ENCODE measurements around the gene KDM1B.
"Not testable (repeated sequence)": the region's sequence is repeated elsewhere in the genome, so short reads cannot be mapped to it uniquely, and the experiment has no call there.

KDM1B gene

GRCh38 chr6:18155150-18155863 lies at the start of gene KDM1B:
TSS of gene KDM1B (plus strand) at chr6:18155422. CDS start at chr6:18159896, 4,474 bp downstream.
- peak; percentile 96 to 98 for DNase-seq (ENCODE audit: low read depth in 2 of 2)

- DNase-seq (ENCODE audit: low read depth in 2 of 2): no peak
Measured at GRCh38 chr6:18107061-18107460, 48.2 kb upstream of the KDM1B start.

- no peak for DNase-seq (ENCODE audit: low read depth in 2 of 2)
Measured at GRCh38 chr6:18110162-18110561, 45.1 kb upstream of the KDM1B start.

DNA sequence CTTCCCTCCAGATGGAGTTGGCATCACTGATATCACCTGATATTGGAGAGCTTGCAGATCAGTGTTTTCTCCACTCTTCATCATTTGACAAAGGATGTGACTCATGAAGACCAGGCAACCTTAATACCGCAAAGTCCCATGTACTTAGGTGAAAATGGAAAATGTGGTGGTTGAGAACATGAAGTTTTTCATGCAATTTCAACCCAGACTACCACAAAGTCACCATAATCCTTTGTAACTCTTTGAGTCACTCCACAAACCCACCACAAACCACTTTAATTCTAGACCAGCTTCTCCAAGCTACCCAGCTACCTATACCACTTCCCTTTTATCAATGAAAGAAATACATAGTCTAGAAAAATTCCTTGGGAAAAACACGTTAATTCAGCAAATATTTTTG lies 39.9 kb upstream of the KDM1B start:
- no peak for DNase-seq (ENCODE audit: low read depth in 2 of 2)

DNA sequence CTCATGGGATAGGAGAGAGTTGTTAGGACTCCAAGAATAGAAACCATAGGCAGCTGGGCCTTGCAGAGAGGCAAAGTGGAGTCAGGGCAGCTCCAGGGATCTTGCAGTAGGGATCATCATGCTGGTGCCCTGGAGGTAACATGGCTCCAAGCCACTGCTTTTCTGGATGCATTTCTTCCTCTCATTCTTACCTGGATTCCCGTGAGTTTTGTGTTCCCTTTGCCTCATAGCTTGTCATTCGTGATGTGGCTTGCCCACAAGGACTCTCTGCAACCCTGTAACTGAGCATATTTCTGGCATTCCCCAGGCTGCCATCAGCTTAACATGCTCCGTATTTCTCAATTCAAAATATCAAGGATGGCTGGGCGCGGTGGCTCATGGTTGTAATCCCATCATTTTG lies 38.1 kb upstream of the KDM1B start:
- DNase-seq (ENCODE audit: low read depth in 2 of 2): no peak

DNA sequence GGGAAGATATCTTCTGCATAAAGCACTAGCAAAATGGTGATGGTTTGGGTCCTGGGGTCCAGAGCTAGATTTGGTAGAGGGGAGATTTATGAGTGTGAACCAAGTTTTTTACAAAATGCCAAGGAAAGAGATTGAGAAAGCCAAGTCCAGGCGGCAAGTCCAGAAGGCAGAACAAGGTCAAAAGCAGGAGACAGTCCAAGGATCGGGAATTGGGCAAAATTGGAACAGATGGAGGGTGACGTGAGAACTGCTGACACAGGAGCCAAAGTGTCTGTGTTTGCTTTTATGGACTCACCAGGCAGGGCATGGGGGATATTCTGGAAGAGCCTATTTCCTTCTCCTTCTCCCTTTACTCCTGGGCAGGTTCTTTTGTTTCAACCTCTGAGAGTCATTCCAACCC lies 36.9 kb upstream of the KDM1B start:
- DNase-seq (ENCODE audit: low read depth in 2 of 2): no peak

DNA sequence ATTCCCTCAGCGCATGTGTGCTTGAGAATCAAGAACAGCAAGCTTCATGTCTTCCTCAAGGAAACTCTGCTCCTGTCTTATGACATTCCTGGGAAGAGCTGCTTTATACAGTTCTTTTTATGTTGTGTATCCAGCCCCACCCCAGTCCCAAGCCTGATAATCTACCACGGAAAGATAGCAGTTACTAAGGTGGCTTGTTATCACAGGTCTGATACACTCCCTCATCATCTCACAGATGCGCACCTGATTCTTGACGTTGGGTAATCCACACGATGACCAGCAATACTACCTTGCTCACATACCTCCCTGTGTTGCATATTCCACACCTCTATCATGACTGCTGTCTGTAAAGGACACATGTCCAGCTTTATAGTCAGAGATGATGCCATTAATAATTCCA lies 36.0 kb upstream of the KDM1B start:
- no peak for DNase-seq (ENCODE audit: low read depth in 2 of 2)

DNA sequence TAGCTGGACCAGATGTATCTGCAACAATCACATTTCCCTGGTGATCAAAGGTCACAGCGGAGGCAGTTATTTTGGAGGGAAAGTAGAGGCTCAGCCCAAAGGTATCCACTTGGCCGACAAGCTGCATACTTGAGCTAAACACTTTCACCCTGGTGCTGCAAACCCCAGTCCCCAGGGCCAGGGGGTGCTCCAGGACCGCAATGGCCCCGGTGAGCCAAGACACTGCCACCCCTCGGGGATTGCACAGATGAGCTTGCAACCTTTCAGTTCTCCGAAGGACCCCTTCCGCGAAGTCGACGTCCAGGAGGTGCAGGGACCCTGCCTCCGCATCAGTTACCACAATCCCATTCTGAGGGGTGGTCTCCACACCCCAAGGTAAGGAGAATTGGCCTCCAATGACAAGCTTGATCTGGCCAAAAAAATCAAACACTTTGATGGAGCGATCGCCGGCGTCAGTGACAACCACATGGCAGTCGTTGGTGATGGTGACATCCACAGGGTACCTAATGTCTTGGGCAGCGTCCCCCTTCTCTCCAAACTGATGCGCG lies 33.6 kb upstream of the KDM1B start:
- DNase-seq (ENCODE audit: low read depth in 2 of 2): no peak

- peak; percentile 52 to 68 for DNase-seq (ENCODE audit: low read depth in 2 of 2)
Measured at GRCh38 chr6:18122128-18123093, 32.8 kb upstream of the KDM1B start, which contains the start of gene NHLRC1. TSS of gene NHLRC1 (minus strand) at chr6:18122677. CDS start at chr6:18122606, 71 bp downstream.

- DNase-seq (ENCODE audit: low read depth in 2 of 2): no peak
Measured at GRCh38 chr6:18126121-18126520, 29.1 kb upstream of the KDM1B start.

- no peak for DNase-seq (ENCODE audit: low read depth in 2 of 2)
Measured at GRCh38 chr6:18132346-18132745, 22.9 kb upstream of the KDM1B start.

DNA sequence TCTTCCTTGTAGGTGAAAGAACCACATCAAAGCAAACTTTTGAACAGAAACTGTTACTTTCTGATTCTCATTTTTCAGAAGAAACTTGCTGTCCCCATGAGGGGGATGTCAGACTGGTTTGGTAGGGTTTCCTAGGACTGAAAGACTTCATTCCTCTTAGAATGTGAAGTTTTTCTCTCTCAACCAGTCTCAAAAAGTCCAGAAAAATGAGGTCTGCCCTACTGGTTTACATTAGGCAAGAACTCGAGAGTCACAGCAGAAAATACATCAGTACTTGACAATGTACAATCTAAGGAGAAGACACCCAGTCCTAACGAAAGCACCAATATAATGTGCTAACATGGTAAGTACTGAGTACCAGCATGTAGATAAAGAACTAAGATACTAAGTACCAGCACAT lies 20.1 kb upstream of the KDM1B start:
- DNase-seq (ENCODE audit: low read depth in 2 of 2): no peak

GRCh38 chr6:18136260-18136659 lies 19.0 kb upstream of the KDM1B start:
- no peak for DNase-seq (ENCODE audit: low read depth in 2 of 2)

DNA sequence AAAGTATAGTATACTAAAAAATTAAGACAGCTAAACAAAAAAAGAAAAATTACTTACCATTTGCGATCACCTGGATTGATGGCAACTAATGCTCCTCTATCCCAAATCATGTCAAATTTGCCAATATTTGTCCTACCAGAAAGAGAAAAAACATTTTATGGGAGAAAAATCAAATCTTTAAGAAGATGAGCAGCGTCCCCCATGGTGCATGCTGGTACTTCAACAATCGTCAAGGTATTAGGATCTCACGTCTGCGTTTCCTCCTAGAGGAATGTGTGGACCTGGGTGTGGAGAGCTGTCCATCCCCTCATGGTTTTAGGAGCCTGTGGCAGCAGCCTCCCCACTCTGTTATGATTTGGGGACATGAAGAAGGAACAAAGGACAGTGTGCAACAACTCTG lies 16.3 kb upstream of the KDM1B start:
- no peak for DNase-seq (ENCODE audit: low read depth in 2 of 2)

GRCh38 chr6:18139935-18140621 lies 15.1 kb upstream of the KDM1B start:
- DNase-seq (ENCODE audit: low read depth in 2 of 2): no peak

DNA sequence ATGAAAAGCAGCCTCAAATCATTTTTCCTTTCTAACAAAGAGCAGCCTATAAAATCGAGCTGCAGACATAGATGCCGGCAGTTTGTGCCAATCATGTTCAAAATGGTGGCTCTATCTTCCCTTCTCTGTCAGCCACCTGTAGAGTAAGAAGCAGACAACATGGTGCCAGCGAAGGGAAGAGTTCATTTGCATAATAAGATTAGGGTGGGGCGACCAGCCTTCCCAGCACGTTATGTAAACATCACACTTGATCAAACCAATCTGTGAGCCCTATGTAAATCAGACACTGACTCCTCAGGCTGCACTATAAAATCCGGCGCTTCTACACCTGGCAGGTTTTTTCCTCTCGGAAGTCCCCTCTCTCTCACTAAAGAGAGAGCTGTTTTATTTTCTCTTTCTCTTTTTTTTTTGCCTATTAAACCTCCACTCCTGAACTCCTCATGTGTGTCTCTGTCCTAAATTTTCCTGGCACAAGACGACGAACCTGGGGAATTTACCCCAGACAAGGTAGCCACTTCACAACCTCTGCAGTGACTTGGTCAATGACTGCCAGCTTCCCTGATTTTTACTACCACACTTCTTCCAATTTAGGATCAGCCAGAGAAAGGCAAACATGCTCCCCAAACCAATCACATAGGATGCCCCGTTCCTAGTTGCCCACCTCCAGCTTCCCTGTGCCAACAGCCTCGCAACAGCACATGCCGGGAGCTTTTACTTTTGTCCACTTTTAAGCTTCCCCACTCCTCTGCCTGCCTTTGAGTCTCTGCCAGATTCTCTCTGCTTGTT lies 13.2 kb upstream of the KDM1B start:
- DNase-seq (ENCODE audit: low read depth in 2 of 2): no peak

DNA sequence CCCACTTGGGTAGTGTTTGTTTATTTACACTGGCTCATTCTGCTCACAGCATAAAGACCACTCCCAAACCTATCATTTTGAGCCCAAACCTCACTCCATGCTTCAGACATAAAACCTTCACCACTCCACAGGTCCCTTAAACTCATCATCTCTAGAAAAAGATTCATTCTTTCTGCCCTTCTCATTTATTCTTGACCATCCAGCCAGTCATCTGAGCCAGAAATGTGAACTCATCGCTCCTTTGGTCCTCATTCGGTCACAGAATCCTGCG lies 12.7 kb upstream of the KDM1B start:
- DNase-seq (ENCODE audit: low read depth in 2 of 2): no peak

DNA sequence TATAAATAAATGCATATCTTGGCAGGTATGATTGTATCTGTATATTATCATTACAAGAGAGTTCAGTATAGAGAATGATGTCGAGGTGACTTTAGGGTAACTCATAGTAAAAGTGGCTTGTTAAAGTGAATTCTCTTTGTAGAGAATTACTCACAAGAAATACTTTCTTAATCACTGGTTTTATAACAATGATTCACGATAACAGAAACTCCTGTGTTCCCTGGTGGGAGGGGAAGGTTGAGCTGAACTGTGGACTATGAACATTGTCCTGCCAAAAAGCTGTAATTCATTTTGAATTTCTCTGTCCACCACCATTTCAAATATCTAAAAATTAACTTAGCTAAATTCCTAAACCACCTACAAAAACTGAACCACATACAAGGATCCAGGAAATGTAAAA lies 8.1 kb upstream of the KDM1B start:
- DNase-seq (ENCODE audit: low read depth in 2 of 2): no peak

- no peak for DNase-seq (ENCODE audit: low read depth in 2 of 2)
Measured at GRCh38 chr6:18147616-18148015, 7.6 kb upstream of the KDM1B start.

DNA sequence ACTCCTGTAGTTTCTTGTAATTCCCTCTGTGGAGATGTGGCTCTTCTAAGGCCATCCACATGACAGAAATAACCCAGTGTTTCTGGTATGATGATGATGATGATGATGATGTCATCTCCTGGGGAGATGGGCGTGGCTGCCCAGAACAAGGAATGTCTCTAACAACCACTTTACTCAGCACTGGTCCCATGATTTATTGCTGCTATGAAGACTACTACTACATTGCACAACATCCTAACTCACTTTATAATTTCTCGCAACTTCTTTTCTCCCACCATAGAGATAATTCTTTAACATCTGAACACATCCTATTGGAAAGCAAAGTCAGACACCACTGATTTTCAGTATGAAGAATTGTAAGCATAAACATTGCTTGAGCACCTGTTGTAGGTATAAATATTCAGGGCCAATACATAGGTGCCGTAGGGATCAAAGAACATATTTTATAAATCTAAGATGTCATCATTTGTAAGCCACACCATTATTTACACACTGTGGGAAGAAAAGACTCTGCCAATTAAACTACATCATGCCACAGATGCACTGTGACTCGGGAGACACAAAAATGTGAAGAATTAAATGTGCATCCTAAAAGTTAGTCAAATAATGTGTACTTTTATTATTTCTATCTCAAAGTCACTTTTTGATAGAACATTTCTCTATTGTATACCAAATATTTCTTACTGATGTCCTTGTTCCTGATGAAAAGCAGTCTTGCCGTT lies 6.8 kb upstream of the KDM1B start:
- no peak for DNase-seq (ENCODE audit: low read depth in 2 of 2)

DNA sequence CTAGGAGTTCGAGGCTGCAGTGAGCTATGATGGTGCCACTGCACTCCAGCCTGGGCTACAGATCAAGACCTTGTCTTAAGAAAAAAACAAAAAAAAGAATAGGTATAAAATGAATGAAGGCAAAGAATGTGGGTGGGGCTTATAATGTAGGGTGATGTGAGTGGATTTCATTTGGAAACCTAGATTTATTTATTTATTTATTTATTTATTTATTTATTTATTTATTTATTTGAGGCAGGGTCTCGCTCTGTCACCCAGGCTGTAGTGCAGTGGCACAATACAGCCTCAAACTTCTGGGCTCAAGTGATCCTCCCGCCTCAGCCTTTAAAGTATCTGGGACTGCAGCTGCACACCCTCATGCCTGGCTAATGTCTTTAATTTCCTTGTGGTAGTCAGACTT lies 3.8 kb upstream of the KDM1B start:
- not testable (repeated sequence) for DNase-seq (ENCODE audit: low read depth in 2 of 2)

Data from stimulated activated CD4-positive, alpha-beta T cell treated with anti-CD3 and anti-CD28 coated beads, Interleukin-12 subunit alpha, Interleukin-12 subunit beta, amount 100 ng/mL, for 24 hours (primary cell).